ENCODE results near the gene GRK5.

GRK5 gene

GRCh38 chr10:119491966-119492757, 284.8 kb downstream of the GRK5 start:
- no peak overlapping the region for H3K4me3 ChIP-seq (ENCODE audit: low read length)
- no peak for TF ChIP-seq ZNF274 (IDR thresholded peaks at IDR 0.05; ENCODE audit: low read depth, low read length)

DNA sequence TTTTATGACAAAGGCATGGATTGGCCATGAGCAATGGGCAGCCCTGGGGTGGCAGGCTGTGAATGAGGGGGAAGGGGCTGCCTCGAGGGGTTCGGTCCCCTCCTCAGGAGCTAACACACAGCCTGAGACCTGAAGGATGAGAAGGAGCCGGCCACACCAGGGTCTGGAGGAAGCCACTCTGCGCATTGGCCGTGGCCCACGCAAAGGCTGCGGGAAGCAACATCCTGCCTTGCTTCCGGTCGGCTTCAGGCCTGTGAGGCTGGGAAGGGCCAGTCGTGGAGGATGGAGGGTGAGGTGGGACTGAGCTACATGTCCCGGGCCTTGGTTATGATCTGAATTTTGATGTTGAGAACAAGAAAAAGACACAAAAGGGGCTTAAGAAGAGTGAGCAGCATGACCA, 285.8 kb downstream of the GRK5 start:
- TF ChIP-seq ZNF274 (IDR thresholded peaks at IDR 0.05; ENCODE audit: low read depth, low read length): no peak
- H3K4me3 ChIP-seq (ENCODE audit: low read length): no peak overlapping the region

DNA sequence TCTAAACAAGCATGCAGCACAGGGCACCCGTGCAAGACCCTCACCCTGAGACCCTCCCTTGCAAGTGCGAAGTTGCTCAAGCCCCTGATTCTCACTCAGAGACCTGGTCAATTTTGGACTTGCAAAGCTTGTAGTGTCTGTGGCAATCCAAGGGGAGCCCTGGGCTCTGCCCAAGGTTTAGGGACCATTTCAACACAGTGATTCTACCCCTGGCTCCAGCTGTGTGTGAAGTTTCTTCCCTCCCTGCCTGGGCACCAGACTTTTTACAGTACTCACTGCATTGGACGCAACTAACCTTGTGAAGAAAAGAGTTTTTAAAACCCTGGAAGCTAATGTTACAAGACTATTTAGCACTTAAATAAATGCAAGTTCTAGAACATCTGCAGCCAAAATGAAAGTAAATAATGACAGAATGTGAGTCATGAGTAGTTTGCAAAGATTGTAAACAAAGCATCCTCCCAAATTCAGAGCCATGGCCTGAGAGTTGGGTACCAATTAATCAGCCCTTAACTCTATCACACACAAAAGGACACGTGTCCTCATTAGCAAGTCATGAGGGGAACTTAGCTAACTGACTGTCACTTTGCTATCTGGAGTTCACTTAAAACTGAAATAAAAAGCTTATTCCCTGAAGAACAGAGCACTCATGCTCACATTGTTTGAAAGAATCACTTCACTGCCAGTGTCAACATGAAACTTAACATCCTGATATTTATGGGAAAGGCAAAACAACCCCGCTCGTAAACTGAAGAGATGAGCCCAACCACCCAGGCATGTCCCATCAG, 287.1 kb downstream of the GRK5 start:
- no peak for TF ChIP-seq ZNF274 (IDR thresholded peaks at IDR 0.05; ENCODE audit: low read depth, low read length)
- H3K4me3 ChIP-seq (ENCODE audit: low read length): no peak overlapping the region

DNA sequence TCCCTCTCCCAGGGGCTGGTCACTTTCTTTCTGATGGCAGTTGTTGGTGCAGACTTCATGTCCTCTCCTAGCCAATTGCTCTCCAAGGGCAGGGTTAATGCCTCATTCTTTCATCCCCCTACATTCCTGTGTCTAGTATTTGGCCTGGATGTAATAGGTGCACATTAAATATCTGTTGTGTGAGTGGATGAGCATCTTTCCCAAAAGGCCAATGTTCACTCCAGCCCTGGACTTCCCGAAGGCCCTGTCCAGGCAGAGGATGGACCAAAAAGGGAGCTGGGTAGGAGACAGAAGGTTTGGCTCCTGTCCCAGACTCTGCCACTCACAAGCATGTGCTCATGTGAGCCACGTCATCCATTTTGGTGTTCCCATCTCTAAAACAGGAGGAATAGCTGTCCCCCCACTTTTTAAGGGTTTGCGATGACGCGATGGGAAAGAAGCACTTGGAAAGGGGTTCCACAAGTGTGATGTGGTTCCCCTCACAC, 287.7 kb downstream of the GRK5 start:
- TF ChIP-seq ZNF274 (IDR thresholded peaks at IDR 0.05; ENCODE audit: low read depth, low read length): no peak

GRCh38 chr10:119495545-119495944, 288.2 kb downstream of the GRK5 start:
- no peak overlapping the region for H3K4me3 ChIP-seq (ENCODE audit: low read length)
- TF ChIP-seq ZNF274 (IDR thresholded peaks at IDR 0.05; ENCODE audit: low read depth, low read length): no peak

More for the DNA sequence above, 287.7 kb downstream of the GRK5 start:
- no peak overlapping the region for H3K4me3 ChIP-seq (ENCODE audit: low read length)

DNA sequence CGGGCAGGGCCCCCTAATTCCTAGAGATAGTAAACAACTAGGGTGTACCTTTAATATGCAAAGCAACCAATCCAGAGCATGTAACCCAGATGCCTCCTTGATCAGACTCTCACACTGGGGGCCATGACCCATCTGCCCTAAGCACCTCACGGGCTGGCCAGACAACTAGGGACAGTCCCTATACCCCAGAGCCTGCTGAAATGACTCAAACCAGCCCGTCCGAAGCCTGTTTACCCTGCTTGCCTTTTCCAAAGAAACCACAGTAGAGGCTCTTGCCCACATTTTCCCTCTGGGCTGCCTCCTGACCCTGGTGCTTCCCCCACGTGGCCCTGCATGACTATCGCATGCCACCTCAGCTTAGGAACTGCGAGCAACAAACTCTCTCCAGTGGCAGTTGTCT, 288.9 kb downstream of the GRK5 start:
- H3K4me3 ChIP-seq (ENCODE audit: low read length): no peak overlapping the region
- TF ChIP-seq ZNF274 (IDR thresholded peaks at IDR 0.05; ENCODE audit: low read depth, low read length): no peak

DNA sequence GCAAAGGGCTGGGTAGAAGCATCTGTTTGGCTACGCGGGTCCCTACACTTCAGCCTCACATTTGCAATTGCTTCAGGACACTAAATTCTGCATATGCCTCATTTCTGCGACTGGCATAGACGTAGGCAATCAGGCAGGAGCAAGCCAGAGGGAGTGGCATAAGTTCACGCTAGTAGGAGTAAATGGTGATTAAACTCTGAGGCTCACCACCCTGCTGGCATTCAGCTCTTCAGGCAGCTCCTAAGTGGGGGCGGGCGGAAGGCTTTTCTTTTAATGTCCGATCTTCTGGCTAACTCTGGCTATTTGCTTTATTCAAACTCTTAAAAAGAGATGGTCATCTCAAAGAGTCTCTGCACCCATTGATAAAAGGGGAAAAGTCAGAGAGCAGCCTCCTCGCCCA, 289.9 kb downstream of the GRK5 start:
- no peak for TF ChIP-seq ZNF274 (IDR thresholded peaks at IDR 0.05; ENCODE audit: low read depth, low read length)
- no peak overlapping the region for H3K4me3 ChIP-seq (ENCODE audit: low read length)

GRCh38 chr10:119498889-119499676, 291.7 kb downstream of the GRK5 start:
- no peak overlapping the region for H3K4me3 ChIP-seq (ENCODE audit: low read length)
- no peak for TF ChIP-seq ZNF274 (IDR thresholded peaks at IDR 0.05; ENCODE audit: low read depth, low read length)

DNA sequence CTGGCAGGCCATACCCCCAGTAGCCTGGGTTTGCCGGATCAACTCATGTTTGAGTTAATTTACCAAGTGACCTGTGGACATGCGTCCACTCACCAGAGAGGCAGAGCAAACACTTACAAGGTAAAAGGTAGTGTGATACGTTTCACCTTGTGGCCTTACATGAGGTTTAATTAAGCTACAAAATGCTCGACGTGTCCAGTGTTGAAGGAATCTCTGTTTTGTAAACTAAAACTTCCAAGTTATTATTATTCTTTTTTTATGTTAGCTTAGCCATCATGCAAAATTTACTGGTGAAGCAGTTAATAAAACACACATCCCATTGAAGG, 292.3 kb downstream of the GRK5 start:
- no peak overlapping the region for H3K4me3 ChIP-seq (ENCODE audit: low read length)
- TF ChIP-seq ZNF274 (IDR thresholded peaks at IDR 0.05; ENCODE audit: low read depth, low read length): no peak

DNA sequence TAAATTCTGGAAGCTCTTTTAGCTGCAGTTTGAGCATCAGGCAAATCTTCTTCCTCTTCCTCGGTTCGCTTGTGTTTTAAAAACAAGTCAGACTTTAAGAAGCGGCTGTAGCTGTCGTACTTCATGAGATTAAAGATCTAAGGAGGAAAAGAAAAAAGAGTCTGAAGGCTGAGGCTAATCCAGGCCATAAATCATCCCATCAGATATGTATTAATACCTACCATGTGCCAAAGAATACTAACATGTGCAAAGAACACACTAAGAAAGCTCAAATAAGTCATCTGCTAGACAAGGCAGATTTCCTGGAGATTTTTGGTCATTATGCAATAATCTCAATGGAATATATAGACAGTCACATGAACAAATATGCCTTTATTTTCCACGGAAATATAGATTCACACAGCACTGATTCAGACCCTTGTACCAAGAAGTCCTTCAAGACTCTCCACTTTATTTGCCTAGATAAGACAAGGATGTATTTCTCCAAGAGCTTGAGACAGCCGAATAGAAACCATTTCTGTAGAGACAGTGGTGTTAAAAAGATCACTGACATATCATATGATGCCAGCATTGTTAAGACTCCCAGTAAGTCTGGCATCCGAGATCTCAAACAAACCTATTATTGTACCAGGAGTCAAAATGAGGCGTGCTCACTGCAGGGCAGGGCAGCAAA, 292.9 kb downstream of the GRK5 start:
- no peak for TF ChIP-seq ZNF274 (IDR thresholded peaks at IDR 0.05; ENCODE audit: low read depth, low read length)
- no peak overlapping the region for H3K4me3 ChIP-seq (ENCODE audit: low read length)

DNA sequence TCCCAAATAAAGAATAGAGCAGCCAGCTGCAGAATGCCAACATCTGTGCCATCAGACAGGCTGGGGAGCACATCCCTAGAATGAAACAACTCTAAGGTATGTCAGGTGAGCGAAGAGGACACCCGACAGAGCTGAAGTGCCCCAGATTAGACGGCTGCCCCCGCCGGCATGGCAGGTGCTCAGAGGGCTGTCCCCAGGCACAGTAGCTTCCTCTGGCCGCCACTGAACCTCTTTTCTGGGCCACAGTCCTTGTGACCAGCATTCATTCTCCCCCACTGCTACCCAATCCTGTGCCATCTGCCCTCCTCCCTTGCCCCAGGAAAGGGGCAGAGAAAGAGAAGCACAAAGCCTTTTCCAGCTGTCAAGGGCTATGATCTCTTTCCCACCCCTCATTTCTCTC, 293.4 kb downstream of the GRK5 start:
- no peak overlapping the region for H3K4me3 ChIP-seq (ENCODE audit: low read length)
- no peak for TF ChIP-seq ZNF274 (IDR thresholded peaks at IDR 0.05; ENCODE audit: low read depth, low read length)

GRCh38 chr10:119501690-119502089, 294.3 kb downstream of the GRK5 start:
- TF ChIP-seq ZNF274 (IDR thresholded peaks at IDR 0.05; ENCODE audit: low read depth, low read length): no peak
- no peak overlapping the region for H3K4me3 ChIP-seq (ENCODE audit: low read length)

- no peak overlapping the region for H3K4me3 ChIP-seq (ENCODE audit: low read length)
- TF ChIP-seq ZNF274 (IDR thresholded peaks at IDR 0.05; ENCODE audit: low read depth, low read length): no peak
Measured at GRCh38 chr10:119502209-119502608, 294.8 kb downstream of the GRK5 start.

DNA sequence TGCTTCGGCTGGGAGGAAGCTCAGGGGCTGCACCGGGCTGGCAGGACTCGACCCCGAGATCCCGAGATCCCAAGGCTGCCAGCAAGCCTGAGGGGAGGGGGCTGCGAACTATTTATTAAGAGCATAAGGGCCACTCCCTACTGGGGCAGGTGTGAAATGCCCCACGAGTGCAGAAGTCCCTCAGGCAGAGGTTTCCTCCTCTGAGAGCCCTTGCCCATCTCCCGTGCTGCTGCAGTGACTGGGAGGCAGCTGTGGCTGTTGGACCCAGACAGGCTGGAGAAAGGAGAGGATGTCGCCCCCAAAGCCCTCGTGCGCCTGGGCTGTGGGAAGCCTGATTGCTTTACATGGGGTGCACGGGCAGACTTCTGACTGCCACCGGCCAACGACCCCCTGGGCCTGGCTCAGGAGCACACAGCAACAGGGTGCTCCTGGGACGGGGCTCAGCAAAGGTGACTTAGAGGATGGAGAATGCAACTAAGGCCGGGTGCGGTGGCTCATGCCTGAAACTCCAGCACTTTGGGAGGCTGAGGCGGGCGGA, 295.3 kb downstream of the GRK5 start:
- TF ChIP-seq ZNF274 (IDR thresholded peaks at IDR 0.05; ENCODE audit: low read depth, low read length): no peak
- no peak overlapping the region for H3K4me3 ChIP-seq (ENCODE audit: low read length)

All from GM08714 (cell line).